ENCODE data around the gene NANOG.
"Not testable (repeated sequence)": the region's sequence is repeated elsewhere in the genome, so short reads cannot be mapped to it uniquely, and the experiment has no call there.

DNA sequence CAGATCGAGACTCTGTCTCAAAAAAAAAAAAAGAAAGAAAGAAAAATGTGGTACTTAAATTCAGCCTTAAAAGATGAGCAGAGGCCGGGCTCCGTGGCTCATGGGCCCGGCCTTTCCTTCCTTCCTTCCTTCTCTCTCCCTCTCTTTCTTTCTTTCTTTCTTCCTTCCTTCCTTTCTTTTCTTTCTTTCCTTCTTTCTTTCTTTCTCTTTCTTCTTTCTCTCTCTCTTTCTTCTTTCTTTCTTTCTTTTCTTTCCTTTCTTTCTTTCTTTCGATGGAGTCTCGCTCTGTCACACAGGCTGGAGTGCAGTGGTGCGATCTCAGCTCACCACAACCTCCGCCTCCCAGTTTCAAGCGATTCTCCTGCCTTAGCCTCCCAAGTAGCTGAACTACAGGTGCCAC is 5.8 kb upstream of the NANOG start:
- TF ChIP-seq, protein P1, sequence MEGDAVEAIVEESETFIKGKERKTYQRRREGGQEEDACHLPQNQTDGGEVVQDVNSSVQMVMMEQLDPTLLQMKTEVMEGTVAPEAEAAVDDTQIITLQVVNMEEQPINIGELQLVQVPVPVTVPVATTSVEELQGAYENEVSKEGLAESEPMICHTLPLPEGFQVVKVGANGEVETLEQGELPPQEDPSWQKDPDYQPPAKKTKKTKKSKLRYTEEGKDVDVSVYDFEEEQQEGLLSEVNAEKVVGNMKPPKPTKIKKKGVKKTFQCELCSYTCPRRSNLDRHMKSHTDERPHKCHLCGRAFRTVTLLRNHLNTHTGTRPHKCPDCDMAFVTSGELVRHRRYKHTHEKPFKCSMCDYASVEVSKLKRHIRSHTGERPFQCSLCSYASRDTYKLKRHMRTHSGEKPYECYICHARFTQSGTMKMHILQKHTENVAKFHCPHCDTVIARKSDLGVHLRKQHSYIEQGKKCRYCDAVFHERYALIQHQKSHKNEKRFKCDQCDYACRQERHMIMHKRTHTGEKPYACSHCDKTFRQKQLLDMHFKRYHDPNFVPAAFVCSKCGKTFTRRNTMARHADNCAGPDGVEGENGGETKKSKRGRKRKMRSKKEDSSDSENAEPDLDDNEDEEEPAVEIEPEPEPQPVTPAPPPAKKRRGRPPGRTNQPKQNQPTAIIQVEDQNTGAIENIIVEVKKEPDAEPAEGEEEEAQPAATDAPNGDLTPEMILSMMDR (IDR thresholded peaks at IDR 0.05), result not testable (repeated sequence)
- not testable (repeated sequence) for TF ChIP-seq POLR2A (IDR thresholded peaks at IDR 0.05)
